HG02678 (cell line): ENCODE measurements around the gene CMPK1.
"Not testable (repeated sequence)": the region's sequence is repeated elsewhere in the genome, so short reads cannot be mapped to it uniquely, and the experiment has no call there.

Source experiments
- ATAC-seq: cut with Tn5 transposase; IDR thresholded peaks from one replicate; pipeline ENCODE4 v1.9.1; 2021; ENCODE audit warnings: mild to moderate bottlenecking, moderate library complexity; ENCODE audit not compliant: unreplicated experiment

CMPK1 gene

DNA sequence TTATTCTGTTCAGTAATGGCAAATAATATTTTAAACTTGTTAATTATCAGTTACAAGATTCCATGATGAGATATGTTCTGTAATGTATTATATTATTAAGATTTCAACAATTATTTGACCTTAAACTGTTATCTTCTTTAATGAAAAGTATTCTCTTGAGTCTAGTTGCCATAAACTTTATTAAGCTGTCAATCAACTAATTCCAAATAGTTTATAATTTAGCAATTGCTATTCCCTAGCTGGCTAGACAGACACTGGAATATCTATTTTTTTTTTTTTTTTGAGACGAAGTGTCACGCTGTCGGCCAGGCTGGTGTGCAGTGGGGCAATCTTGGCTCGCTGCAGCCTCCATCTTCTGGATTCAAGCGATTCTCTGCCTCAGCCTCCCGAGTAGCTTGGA lies 3.8 kb downstream of the CMPK1 start:
- ATAC-seq, result no peak

DNA sequence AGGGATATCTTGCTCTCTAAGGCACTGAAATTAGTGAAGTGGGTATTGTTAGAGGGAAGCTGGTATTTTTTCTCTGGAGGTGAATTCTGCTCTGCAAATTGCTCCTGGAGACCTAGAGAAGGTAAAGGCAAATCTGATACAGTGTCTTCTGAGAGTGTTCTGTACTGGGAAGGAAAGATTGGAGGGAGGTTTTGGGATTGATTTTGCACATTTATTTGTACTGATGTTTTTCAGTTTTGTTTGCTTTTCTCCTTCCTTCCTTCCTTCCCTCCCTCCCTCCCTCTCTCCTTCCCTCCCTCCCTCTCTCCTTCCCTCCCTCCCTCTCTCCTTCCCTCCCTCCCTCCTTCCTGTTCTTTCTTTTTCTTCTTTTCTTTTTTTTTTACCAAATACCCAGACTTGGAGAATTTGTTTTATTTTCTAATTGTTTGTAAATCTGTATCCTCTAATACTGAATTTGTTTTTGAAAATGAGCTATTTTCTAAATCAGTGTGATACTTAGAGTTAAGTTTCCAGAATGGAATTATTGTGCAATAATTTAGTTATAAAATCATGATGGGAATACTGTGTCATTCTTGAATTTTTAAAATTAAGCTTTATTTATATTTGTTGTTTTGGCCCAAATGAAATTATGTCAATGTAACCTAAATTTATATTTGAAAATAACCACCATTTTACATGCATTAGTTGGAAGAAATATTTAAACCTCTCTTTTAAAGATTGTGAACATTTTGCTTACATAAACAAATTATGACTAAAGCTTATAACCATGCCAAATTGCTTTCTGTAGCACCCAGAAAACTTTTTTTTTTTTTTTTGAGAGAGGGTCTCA lies 4.9 kb downstream of the CMPK1 start:
- no peak for ATAC-seq

- no peak for ATAC-seq
Measured at GRCh38 chr1:47340227-47340626, 6.6 kb downstream of the CMPK1 start.

DNA sequence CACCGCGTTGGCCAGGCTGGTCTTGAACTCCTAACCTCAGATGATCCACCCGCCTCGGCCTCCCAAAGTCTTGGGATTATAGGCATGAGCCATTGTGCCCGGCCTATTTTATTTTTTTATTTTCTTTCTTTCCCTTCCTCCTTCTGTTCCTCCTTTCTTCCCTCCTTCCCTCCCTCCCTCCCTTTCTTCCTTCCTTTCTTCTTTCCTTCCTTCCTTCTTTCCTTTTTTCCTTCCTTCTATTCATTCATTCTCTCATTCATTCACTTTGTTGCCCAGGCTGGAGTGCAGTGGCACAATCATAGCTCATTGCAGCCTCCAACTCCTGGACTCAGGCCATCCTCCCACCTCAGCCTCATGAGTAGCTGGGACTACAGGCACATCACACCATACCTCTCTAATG lies 13.4 kb downstream of the CMPK1 start:
- ATAC-seq, result not testable (repeated sequence)

- no peak for ATAC-seq
Measured at GRCh38 chr1:47347735-47348134, 14.1 kb downstream of the CMPK1 start.

GRCh38 chr1:47348246-47348645 lies 14.7 kb downstream of the CMPK1 start:
- ATAC-seq, result no peak

- peak; percentile 92 for ATAC-seq
Measured at GRCh38 chr1:47351305-47351704, 17.7 kb downstream of the CMPK1 start.

GRCh38 chr1:47361380-47361779 lies 27.8 kb downstream of the CMPK1 start:
- no peak for ATAC-seq

- ATAC-seq, result no peak
Measured at GRCh38 chr1:47362828-47363227, 29.2 kb downstream of the CMPK1 start.

GRCh38 chr1:47367651-47368050 lies 34.1 kb downstream of the CMPK1 start:
- no peak for ATAC-seq

GRCh38 chr1:47371016-47371517 lies 37.5 kb downstream of the CMPK1 start:
- ATAC-seq, result no peak

DNA sequence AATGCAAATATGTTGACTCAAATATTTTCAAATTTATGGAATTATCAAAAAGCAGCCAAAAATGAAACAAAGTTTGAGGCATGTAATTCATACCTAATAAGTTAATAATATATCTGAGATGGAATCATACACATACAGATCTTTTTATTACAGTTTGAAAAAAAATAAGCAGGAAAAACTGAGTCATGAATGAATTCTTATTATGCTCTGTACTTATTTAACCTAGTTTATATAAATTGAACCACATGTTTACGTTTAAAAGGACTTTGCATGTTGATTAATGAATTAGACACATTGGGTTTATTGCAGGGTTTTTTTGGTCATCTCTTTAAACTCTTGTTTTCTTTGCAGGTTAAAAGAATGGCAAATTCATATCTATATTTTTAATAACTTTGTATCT lies 40.9 kb downstream of the CMPK1 start:
- ATAC-seq, result no peak

DNA sequence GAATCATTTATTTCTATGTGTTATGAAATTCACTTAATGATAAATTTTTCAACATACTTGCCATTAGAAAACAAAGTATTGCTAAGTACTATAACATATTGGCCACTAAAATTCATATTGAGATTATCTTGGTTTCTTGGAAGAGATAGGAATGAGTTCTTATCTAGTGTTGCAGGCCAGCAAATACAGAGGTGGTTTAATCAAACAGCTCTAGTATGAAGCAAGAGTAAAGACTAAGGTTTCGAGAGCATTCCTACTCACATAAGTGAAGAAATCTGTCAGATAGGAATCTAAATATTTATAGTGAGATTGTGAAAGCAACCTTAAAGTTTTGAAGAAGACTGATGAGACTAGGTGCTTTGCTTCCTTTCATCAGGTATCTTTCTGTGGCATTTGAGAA lies 44.6 kb downstream of the CMPK1 start:
- no peak for ATAC-seq

GRCh38 chr1:47380699-47381098 lies 47.1 kb downstream of the CMPK1 start:
- no peak for ATAC-seq

- no peak for ATAC-seq
Measured at GRCh38 chr1:47382399-47382983, 48.9 kb downstream of the CMPK1 start.

DNA sequence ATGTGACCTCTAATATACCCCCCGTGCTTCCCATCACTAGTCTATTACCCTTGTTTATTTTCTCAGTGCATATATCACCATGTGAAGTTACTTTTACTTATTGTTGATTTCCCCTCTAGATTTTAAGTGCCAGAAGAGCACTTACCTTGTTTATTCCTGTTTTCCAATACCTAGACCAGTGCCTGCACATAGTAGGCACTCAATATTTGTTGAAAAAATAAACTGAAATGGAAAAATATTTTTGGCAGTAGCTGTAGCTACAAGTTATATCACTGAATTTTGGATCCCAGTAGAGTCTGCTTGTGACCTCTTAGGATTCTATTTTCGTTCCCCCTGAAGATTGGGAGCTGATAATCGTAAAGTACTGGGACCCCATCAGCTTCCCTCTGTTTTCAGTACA lies 50.5 kb downstream of the CMPK1 start:
- ATAC-seq, result no peak

DNA sequence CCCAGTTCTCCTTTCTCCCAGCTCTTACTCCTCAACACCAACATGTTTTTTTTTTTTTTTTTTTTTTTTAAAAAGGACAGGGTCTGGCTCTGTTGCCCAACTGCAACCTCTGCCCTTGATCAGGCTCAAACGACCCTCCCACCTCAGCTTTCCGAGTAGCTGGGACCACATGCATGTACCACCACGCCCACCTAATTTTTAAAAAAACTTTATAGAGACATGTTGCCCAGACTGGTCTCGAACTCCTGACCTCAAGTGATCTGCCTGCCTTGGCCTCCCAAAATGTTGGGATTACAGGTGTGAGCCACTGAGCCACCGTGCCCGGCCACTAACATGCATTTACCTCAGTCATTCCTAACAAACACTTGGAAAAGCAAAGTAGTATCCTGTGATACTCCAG lies 51.4 kb downstream of the CMPK1 start:
- ATAC-seq, result no peak

- ATAC-seq, result no peak
Measured at GRCh38 chr1:47386268-47386667, 52.7 kb downstream of the CMPK1 start.

DNA sequence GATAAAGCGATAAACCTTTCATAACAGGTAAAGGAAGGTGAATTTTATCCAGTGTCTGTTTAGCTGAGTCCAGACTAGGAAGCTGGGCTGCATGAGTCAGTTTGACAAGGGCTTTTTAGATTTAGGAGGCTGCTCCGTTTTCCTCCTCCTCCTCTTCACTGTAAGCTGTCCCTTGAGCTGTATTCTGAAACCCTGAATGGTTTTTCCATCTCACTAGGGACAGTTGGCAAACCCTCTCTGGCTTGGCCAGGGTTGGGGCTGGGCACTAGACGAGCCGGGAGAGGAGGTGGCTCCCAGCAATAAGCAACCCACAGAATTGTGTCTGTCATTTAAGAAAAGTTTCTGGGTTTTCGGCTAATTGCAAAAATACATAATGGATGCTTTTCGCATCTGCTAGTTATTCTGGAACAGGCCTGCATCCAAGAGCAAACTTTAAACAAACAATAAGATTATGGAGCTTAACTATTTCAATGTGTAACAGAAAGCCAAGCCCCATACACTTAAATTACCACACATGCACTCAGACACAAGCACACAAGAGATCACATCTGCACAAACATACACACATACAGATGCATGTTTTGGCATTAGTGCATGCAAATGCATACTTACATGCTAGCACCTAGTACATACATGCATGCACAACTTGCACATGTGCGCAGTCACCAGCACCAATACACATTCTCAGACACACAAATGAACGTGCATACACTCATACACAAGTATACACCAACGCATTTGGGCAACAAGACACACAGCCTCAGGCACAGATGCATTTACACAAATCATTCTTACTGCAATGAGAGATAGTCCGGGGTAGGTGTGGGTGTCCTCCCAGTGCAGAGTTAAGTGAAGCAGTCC lies 54.7 kb downstream of the CMPK1 start:
- peak; percentile 18 for ATAC-seq

DNA sequence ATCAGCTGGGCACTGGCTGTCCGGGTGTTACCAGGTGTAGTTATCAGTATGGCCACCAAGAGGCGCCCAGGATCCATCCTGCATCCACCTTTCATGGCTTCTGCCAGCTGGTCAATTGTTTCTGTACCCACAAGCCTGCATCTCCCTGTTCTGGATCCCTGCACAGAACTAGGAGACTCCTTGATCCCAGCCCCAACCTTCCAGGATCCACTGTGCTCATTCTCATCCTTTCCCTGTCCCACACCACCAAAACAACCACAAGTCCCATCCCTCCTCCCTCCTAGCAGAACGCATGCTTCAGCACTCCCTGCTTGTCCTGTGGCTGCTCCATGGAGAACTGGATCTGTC lies 55.3 kb downstream of the CMPK1 start:
- peak; percentile 51 for ATAC-seq

- no peak for ATAC-seq
Measured at GRCh38 chr1:47389731-47390130, 56.1 kb downstream of the CMPK1 start.

DNA sequence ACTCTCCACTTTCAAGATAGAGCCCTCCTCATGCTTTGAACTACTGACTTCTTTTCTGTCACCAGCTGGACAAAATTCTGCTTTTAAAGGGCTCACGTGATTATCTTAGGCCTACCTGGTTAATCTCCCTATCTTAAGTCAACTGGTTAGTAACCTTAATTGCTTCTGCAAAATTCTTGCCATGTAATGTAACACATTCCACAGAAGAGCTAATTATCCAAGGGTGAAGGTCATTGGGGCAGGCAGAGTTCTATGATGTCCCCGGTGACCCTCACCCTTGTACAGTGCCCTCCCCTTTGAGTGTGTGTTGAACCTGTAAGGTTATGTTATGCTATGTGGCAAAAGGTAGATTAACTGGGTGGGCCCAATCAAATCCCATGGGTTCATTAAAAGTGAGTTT lies 57.3 kb downstream of the CMPK1 start:
- ATAC-seq, result no peak
